Measurements from ENCODE around the gene CLDN12.

CLDN12 gene

GRCh38 chr7:90403174-90404113 lies at the start of gene CLDN12:
TSS of gene CLDN12 (plus strand) at chr7:90403461. CDS start at chr7:90412677, 9,216 bp downstream.
- peak; percentile 24 to 66 for DNase-seq (ENCODE audit: low read depth in 1 of 2, low spot score in 1 of 2)

GRCh38 chr7:90383422-90383821 lies 19.8 kb upstream of the CLDN12 start:
- no peak for DNase-seq (ENCODE audit: low read depth in 1 of 2, low spot score in 1 of 2)

- no peak for DNase-seq (ENCODE audit: low read depth in 1 of 2, low spot score in 1 of 2)
These were observed 19.4 kb upstream of the CLDN12 start for GRCh38 chr7:90383861-90384260.

GRCh38 chr7:90384433-90384832 lies 18.8 kb upstream of the CLDN12 start:
- no peak for DNase-seq (ENCODE audit: low read depth in 1 of 2, low spot score in 1 of 2)

GRCh38 chr7:90387470-90388240 lies 15.6 kb upstream of the CLDN12 start:
- no peak for DNase-seq (ENCODE audit: low read depth in 1 of 2, low spot score in 1 of 2)

- DNase-seq (ENCODE audit: low read depth in 1 of 2, low spot score in 1 of 2): no peak
These were observed 12.3 kb upstream of the CLDN12 start for GRCh38 chr7:90390926-90391325.

- DNase-seq (ENCODE audit: low read depth in 1 of 2, low spot score in 1 of 2): no peak
These were observed 11.8 kb upstream of the CLDN12 start for GRCh38 chr7:90391488-90391887.

GRCh38 chr7:90396420-90396819 lies 6.8 kb upstream of the CLDN12 start:
- no peak for DNase-seq (ENCODE audit: low read depth in 1 of 2, low spot score in 1 of 2)

GRCh38 chr7:90401989-90402388 lies 1.3 kb upstream of the CLDN12 start:
- DNase-seq (ENCODE audit: low read depth in 1 of 2, low spot score in 1 of 2): no peak

- DNase-seq (ENCODE audit: low read depth in 1 of 2, low spot score in 1 of 2): no peak
These were observed 482 bp upstream of the CLDN12 start for GRCh38 chr7:90402785-90403173.

- DNase-seq (ENCODE audit: low read depth in 1 of 2, low spot score in 1 of 2): no peak
These were observed 1.5 kb downstream of the CLDN12 start for GRCh38 chr7:90404777-90405176.

GRCh38 chr7:90407484-90407821 lies 4.2 kb downstream of the CLDN12 start:
- DNase-seq (ENCODE audit: low read depth in 1 of 2, low spot score in 1 of 2): no peak

- no peak for DNase-seq (ENCODE audit: low read depth in 1 of 2, low spot score in 1 of 2)
These were observed 4.9 kb downstream of the CLDN12 start for GRCh38 chr7:90408142-90408541.

- DNase-seq (ENCODE audit: low read depth in 1 of 2, low spot score in 1 of 2): no peak
These were observed 6.4 kb downstream of the CLDN12 start for GRCh38 chr7:90409667-90410066.

GRCh38 chr7:90411510-90411909 lies 8.2 kb downstream of the CLDN12 start:
- no peak for DNase-seq (ENCODE audit: low read depth in 1 of 2, low spot score in 1 of 2)

- DNase-seq (ENCODE audit: low read depth in 1 of 2, low spot score in 1 of 2): no peak
These were observed 9.4 kb downstream of the CLDN12 start for GRCh38 chr7:90412458-90413184.

- no peak for DNase-seq (ENCODE audit: low read depth in 1 of 2, low spot score in 1 of 2)
These were observed 9.9 kb downstream of the CLDN12 start for GRCh38 chr7:90413185-90413528.

GRCh38 chr7:90421651-90422050 lies 18.4 kb downstream of the CLDN12 start:
- no peak for DNase-seq (ENCODE audit: low read depth in 1 of 2, low spot score in 1 of 2)

- DNase-seq (ENCODE audit: low read depth in 1 of 2, low spot score in 1 of 2): no peak
These were observed 21.5 kb downstream of the CLDN12 start for GRCh38 chr7:90424720-90425119.

GRCh38 chr7:90425376-90425775 lies 22.1 kb downstream of the CLDN12 start:
- no peak for DNase-seq (ENCODE audit: low read depth in 1 of 2, low spot score in 1 of 2)

GRCh38 chr7:90430614-90431460 lies 27.6 kb downstream of the CLDN12 start:
- no peak for DNase-seq (ENCODE audit: low read depth in 1 of 2, low spot score in 1 of 2)
